ENCODE results near the gene GDAP1L1. TPM values are rescaled to one million over a fixed set of nuclear protein-coding genes. Genes with fewer than 3 reads are reported as not detected.

The GDAP1L1 gene
- total RNA-seq, 1 donor from 2014 or later, result 1.7 TPM

DNA sequence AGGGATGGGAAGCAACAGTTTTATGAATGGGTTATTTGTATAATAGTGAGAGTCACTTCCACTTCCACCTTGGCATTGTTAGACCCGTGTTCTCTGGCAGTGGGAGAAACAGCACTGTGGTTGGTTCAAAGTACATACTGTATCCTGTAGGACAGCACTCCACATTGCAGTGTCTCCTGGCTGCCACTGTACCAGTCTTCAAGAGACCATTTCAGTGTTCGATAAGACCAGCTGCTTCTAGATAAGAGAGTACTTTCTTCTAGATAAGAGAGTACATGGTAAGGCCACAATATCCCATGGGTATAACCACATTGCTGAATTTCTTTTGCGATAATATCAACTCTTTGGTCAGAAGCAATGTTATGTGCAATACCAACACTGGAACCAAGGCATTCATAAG, 35.1 kb downstream of the GDAP1L1 start:
- no peaks in the 10 kb centered on the region for H3K4me1 Mint-ChIP-seq (ENCODE audit: unreplicated experiment)
- no peak for DNase-seq (ENCODE audit: low spot score)
- peaks cover 2% of the 10 kb centered on the region for H3K27me3 Mint-ChIP-seq (ENCODE audit: unreplicated experiment)
- no peaks in the 10 kb centered on the region for H3K9me3 Mint-ChIP-seq (ENCODE audit: unreplicated experiment)
- no peak overlapping the region for H3K27ac Mint-ChIP-seq (ENCODE audit: unreplicated experiment)
- TF ChIP-seq, protein P1, sequence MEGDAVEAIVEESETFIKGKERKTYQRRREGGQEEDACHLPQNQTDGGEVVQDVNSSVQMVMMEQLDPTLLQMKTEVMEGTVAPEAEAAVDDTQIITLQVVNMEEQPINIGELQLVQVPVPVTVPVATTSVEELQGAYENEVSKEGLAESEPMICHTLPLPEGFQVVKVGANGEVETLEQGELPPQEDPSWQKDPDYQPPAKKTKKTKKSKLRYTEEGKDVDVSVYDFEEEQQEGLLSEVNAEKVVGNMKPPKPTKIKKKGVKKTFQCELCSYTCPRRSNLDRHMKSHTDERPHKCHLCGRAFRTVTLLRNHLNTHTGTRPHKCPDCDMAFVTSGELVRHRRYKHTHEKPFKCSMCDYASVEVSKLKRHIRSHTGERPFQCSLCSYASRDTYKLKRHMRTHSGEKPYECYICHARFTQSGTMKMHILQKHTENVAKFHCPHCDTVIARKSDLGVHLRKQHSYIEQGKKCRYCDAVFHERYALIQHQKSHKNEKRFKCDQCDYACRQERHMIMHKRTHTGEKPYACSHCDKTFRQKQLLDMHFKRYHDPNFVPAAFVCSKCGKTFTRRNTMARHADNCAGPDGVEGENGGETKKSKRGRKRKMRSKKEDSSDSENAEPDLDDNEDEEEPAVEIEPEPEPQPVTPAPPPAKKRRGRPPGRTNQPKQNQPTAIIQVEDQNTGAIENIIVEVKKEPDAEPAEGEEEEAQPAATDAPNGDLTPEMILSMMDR (IDR thresholded peaks at IDR 0.05; ENCODE audit: unreplicated experiment), result no peak
- no peak overlapping the region for H3K4me3 Mint-ChIP-seq (ENCODE audit: unreplicated experiment)
- H3K36me3 Mint-ChIP-seq (ENCODE audit: low read depth, unreplicated experiment), result no peaks in the 10 kb centered on the region

DNA sequence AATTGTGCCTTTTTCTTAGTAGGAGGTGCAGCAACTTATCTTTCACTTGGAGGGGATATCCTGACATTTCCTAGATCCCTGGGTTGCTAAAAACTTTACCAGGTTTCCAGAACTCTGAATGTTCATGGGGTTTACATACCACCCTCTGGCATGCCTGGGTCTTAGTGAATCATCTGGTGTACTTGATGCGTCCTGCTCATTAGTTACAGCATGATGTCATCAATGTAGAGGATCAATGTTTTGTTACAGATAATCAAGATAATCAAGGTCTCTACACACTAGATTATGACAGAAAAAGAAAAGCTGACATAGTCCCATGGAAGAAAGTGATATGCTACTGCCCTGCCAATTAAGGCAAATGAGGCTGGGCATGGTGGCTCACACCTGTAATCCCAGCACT, 36.9 kb downstream of the GDAP1L1 start:
- Mint-ChIP-seq H3K36me3 (ENCODE audit: low read depth, unreplicated experiment) (no peaks in the 10 kb centered on the region), H3K4me1 (ENCODE audit: unreplicated experiment) (no peaks in the 10 kb centered on the region), H3K27ac (ENCODE audit: unreplicated experiment) (no peak overlapping the region), H3K4me3 (ENCODE audit: unreplicated experiment) (no peak overlapping the region), H3K27me3 (ENCODE audit: unreplicated experiment) (peaks cover 2% of the 10 kb centered on the region), H3K9me3 (ENCODE audit: unreplicated experiment) (no peaks in the 10 kb centered on the region)
- TF ChIP-seq, protein P1 (IDR thresholded peaks at IDR 0.05; ENCODE audit: unreplicated experiment), result no peak
- no peak for DNase-seq (ENCODE audit: low spot score)

DNA sequence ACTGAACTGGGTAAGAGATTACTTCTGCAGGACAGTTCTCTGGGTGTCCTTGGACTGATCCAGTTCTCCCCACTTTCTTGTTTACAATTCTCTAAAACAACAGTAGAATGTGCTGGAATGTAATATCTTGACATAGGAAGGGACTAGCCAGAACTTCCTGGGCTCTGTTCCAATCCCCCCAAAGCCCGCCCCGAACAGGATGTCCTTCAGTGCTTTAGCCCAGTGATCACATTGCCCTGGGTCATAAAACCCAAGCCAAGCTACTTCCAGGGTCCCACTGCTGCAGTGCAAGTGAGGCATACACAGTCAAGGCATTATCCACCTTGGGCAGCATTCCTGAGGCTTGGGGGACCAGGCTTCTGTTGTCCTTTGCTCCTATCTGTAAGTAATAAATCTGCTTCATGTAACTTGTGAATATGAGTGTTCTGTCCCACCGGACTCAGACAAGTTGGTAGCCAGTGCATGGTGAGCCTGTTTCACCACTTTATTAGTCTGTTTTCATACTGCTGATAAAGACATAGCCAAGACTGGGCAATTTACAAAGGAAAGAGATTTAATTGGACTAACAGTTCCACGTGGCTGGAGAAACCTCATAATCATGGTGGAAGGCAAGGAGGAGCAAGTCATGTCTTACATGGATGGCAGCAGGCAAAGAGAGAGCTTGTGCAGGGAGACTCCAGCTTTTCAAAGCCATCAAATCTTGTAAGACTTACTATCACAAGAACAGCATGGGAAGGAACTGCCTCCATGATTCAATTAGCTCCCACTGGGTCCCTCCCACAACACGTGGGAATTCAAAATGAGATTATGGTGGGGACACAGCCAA, 40.4 kb downstream of the GDAP1L1 start:
- DNase-seq (ENCODE audit: low spot score), result no peak
- Mint-ChIP-seq H3K4me3 (ENCODE audit: unreplicated experiment) (no peak overlapping the region), H3K27ac (ENCODE audit: unreplicated experiment) (no peak overlapping the region), H3K9me3 (ENCODE audit: unreplicated experiment) (no peaks in the 10 kb centered on the region), H3K4me1 (ENCODE audit: unreplicated experiment) (peaks cover 3% of the 10 kb centered on the region), H3K36me3 (ENCODE audit: low read depth, unreplicated experiment) (no peaks in the 10 kb centered on the region), H3K27me3 (ENCODE audit: unreplicated experiment) (peaks cover 1% of the 10 kb centered on the region)
- TF ChIP-seq, protein P1 (IDR thresholded peaks at IDR 0.05; ENCODE audit: unreplicated experiment), result no peak

DNA sequence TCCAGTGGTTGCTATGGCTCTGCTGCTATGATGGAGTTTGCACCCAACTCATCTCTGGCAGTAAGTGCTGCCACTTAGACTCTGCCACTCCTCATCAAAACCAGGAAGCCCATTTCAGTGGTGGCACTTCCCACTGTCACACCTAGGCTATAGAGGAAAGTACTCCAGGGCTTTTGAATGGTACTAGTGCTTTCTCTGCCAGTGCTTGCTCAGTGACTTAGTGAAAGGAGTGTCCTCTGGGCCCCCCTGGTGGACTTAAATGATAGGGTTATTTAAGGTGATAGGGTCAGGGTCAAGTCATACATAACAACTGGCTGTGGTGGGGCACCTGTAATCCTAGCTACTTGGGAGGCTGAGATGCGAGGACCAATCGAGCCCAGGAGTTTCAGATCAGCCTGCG, 41.1 kb downstream of the GDAP1L1 start:
- peaks cover 3% of the 10 kb centered on the region for H3K4me1 Mint-ChIP-seq (ENCODE audit: unreplicated experiment)
- H3K36me3 Mint-ChIP-seq (ENCODE audit: low read depth, unreplicated experiment), result no peaks in the 10 kb centered on the region
- TF ChIP-seq, protein P1 (IDR thresholded peaks at IDR 0.05; ENCODE audit: unreplicated experiment), result no peak
- no peak overlapping the region for H3K27ac Mint-ChIP-seq (ENCODE audit: unreplicated experiment)
- no peaks in the 10 kb centered on the region for H3K9me3 Mint-ChIP-seq (ENCODE audit: unreplicated experiment)
- DNase-seq (ENCODE audit: low spot score), result no peak
- H3K27me3 Mint-ChIP-seq (ENCODE audit: unreplicated experiment), result peaks cover 1% of the 10 kb centered on the region
- H3K4me3 Mint-ChIP-seq (ENCODE audit: unreplicated experiment), result no peak overlapping the region

DNA sequence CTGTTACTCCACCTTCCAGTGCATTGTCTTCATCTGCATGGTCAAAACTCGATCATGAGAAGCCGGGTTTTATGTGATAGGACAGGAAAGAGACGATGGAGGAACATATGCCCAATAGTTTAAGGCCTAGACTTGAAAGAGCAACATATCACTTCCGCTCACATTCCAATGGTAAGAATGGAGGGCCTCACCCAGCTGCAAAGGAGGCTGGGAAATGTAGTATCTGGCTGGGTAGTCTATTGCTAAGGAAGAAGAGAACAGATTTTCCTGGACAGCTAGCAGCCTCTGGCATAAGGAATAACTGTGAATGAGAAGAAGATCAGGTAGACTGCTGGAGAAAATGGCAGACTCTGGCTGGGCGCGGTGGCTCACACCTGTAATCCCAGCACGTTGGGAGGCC, 44.6 kb downstream of the GDAP1L1 start:
- no peak overlapping the region for H3K27ac Mint-ChIP-seq (ENCODE audit: unreplicated experiment)
- no peak for DNase-seq (ENCODE audit: low spot score)
- TF ChIP-seq, protein P1 (IDR thresholded peaks at IDR 0.05; ENCODE audit: unreplicated experiment), result no peak
- H3K27me3 Mint-ChIP-seq (ENCODE audit: unreplicated experiment), result peaks cover 1% of the 10 kb centered on the region
- peaks cover 6% of the 10 kb centered on the region for H3K4me1 Mint-ChIP-seq (ENCODE audit: unreplicated experiment)
- no peak overlapping the region for H3K4me3 Mint-ChIP-seq (ENCODE audit: unreplicated experiment)
- H3K9me3 Mint-ChIP-seq (ENCODE audit: unreplicated experiment), result no peaks in the 10 kb centered on the region
- no peaks in the 10 kb centered on the region for H3K36me3 Mint-ChIP-seq (ENCODE audit: low read depth, unreplicated experiment)

All from endothelial cell (in vitro differentiated cells).